ENCODE results near the gene SLC17A3. TPM values are rescaled to one million over a fixed set of nuclear protein-coding genes. Genes with fewer than 3 reads are reported as not detected.

SLC17A3 gene
- total and polyA plus RNA-seq, 7 experiments from 2014 or later, result 0.36 TPM; not detected in 6

GRCh38 chr6:25916330-25916729 lies 42.3 kb upstream of the SLC17A3 start:
- Mint-ChIP-seq H3K36me3 (peaks cover 0 to 18% (median 4%) of the 10 kb centered on the region in 5 donors), H3K4me1 (peaks cover 0 to 17% (median 0%) of the 10 kb centered on the region in 7 donors), H3K27ac (no peak overlapping the region), H3K9me3 (peaks cover 0 to 12% (median 0%) of the 10 kb centered on the region in 11 donors), H3K4me3 (no peak overlapping the region), H3K27me3 (peaks cover 0 to 5% (median 0%) of the 10 kb centered on the region in 5 donors)
- no peaks in the 10 kb centered on the region for H3K27me3 ChIP-seq (ENCODE audit: control insufficient read depth in 2 of 2, insufficient read depth in 2 of 2, low read length in 2 of 2)
- H3K4me1 ChIP-seq (ENCODE audit: control insufficient read depth in 2 of 2, insufficient read depth in 2 of 2, low read length in 2 of 2), result no peaks in the 10 kb centered on the region
- H3K9me3 ChIP-seq (ENCODE audit: control insufficient read depth in 2 of 3, low read length in 3 of 3), result no peaks in the 10 kb centered on the region
- no peaks in the 10 kb centered on the region for H3K36me3 ChIP-seq (ENCODE audit: control insufficient read depth in 2 of 3, insufficient read depth in 3 of 3, low read length in 3 of 3)
- ChIA-PET POLR2A (no interaction called here), CTCF (no interaction called here)
- H3K27ac ChIP-seq (ENCODE audit: low read depth, low read length), result no peak overlapping the region
- intact Hi-C loops (cut with micrococcal nuclease), result no loop called here
- no peak overlapping the region for H3K4me3 ChIP-seq (ENCODE audit: low read length)
- DNase-seq, result no peak
- ATAC-seq, result no peak

- ATAC-seq (no peak), DNase-seq (no peak)
- Mint-ChIP-seq H3K36me3 (peaks cover 0 to 18% (median 4%) of the 10 kb centered on the region in 5 donors), H3K4me3 (peak overlapping the region in 1 of 10 donors; percentile 1), H3K4me1 (peaks cover 0 to 17% (median 0%) of the 10 kb centered on the region in 7 donors), H3K27me3 (peaks cover 0 to 5% (median 0%) of the 10 kb centered on the region in 5 donors), H3K27ac (peak overlapping the region in 1 of 9 donors; percentile 47), H3K9me3 (peaks cover 0 to 12% (median 0%) of the 10 kb centered on the region in 11 donors)
- Histone ChIP-seq H3K4me3 (ENCODE audit: low read length) (no peak overlapping the region), H3K36me3 (ENCODE audit: control insufficient read depth in 2 of 3, insufficient read depth in 3 of 3, low read length in 3 of 3) (no peaks in the 10 kb centered on the region), H3K4me1 (ENCODE audit: control insufficient read depth in 2 of 2, insufficient read depth in 2 of 2, low read length in 2 of 2) (no peaks in the 10 kb centered on the region), H3K27ac (ENCODE audit: low read depth, low read length) (no peak overlapping the region), H3K27me3 (ENCODE audit: control insufficient read depth in 2 of 2, insufficient read depth in 2 of 2, low read length in 2 of 2) (no peaks in the 10 kb centered on the region), H3K9me3 (ENCODE audit: control insufficient read depth in 2 of 3, low read length in 3 of 3) (no peaks in the 10 kb centered on the region)
- POLR2A ChIA-PET, result interaction anchor here (0.6 kb wide), 1 partner anchor 58 kb away, joined by 3 read pairs; no protein-coding TSS in a partner anchor
- intact Hi-C loops (cut with micrococcal nuclease), result no loop called here
- CTCF ChIA-PET, result no interaction called here
Measured at GRCh38 chr6:25913741-25914140, 39.7 kb upstream of the SLC17A3 start.

DNA sequence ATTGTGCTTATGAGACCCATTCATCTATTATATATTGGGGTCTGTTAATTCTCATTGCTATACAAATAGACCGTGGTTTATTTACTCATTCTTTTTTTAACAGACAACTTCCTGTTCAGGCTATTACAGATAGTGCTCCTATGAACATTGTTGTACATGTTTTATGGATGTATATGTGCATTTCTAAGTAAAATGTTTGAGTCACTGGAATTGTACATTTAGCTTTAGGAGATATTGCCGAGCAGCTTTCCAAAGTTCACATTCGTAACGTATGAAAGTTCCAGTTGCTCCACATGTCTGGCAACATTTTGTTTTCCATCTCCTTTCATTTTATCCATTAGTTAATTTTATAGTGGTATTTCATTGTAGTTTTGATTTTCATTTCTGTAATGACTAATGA lies 37.3 kb upstream of the SLC17A3 start:
- Mint-ChIP-seq H3K36me3 (peaks cover 0 to 11% (median 4%) of the 10 kb centered on the region in 5 donors), H3K4me1 (peaks cover 0 to 15% (median 0%) of the 10 kb centered on the region in 7 donors), H3K9me3 (peaks cover 0 to 4% (median 0%) of the 10 kb centered on the region in 11 donors), H3K27ac (no peak overlapping the region), H3K27me3 (peaks cover 0 to 8% (median 4%) of the 10 kb centered on the region in 5 donors), H3K4me3 (no peak overlapping the region)
- ChIA-PET CTCF (no interaction called here), POLR2A (no interaction called here)
- no peaks in the 10 kb centered on the region for H3K27me3 ChIP-seq (ENCODE audit: control insufficient read depth in 2 of 2, insufficient read depth in 2 of 2, low read length in 2 of 2)
- H3K4me1 ChIP-seq (ENCODE audit: control insufficient read depth in 2 of 2, insufficient read depth in 2 of 2, low read length in 2 of 2), result no peaks in the 10 kb centered on the region
- intact Hi-C loops (cut with micrococcal nuclease), result no loop called here
- DNase-seq (no peak), ATAC-seq (no peak)
- H3K9me3 ChIP-seq (ENCODE audit: control insufficient read depth in 2 of 3, low read length in 3 of 3), result no peaks in the 10 kb centered on the region
- H3K4me3 ChIP-seq (ENCODE audit: low read length), result no peak overlapping the region
- H3K27ac ChIP-seq (ENCODE audit: low read depth, low read length), result no peak overlapping the region
- no peaks in the 10 kb centered on the region for H3K36me3 ChIP-seq (ENCODE audit: control insufficient read depth in 2 of 3, insufficient read depth in 3 of 3, low read length in 3 of 3)

DNA sequence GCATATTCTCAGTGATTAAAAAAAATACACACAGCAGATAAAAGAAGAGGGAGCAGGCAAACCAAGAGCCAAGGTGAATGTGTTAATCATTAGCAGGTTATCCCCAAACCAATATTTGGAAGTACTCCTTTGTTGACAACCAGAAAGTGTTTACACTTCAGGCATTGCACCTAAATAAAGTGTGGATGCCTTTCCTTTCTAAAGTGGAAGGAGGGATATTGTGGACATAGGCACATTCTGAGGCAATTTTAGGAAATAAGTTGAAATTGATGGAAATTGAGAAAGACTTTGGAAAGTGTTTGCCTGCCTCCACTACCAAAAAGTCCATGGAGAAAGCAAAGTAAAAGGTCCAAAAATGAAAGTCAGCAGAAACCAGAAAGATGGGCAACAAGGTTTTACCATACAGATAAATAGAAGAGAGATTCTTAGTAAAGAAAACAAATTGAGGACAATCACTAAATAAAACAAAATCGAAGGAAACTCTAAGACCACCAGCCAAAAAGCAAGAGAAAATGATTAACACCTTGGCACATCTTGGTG lies 33.5 kb upstream of the SLC17A3 start:
- no peaks in the 10 kb centered on the region for H3K9me3 Mint-ChIP-seq
- ATAC-seq, result no peak
- no peak overlapping the region for H3K27ac Mint-ChIP-seq
- Histone ChIP-seq H3K4me3 (ENCODE audit: low read length) (no peak overlapping the region), H3K27ac (ENCODE audit: low read depth, low read length) (no peak overlapping the region), H3K36me3 (ENCODE audit: control insufficient read depth in 2 of 3, insufficient read depth in 3 of 3, low read length in 3 of 3) (no peaks in the 10 kb centered on the region), H3K27me3 (ENCODE audit: control insufficient read depth in 2 of 2, insufficient read depth in 2 of 2, low read length in 2 of 2) (no peaks in the 10 kb centered on the region), H3K9me3 (ENCODE audit: control insufficient read depth in 2 of 3, low read length in 3 of 3) (no peaks in the 10 kb centered on the region), H3K4me1 (ENCODE audit: control insufficient read depth in 2 of 2, insufficient read depth in 2 of 2, low read length in 2 of 2) (no peaks in the 10 kb centered on the region)
- no peak for DNase-seq
- peaks cover 0 to 3% (median 0%) of the 10 kb centered on the region in 5 donors for H3K36me3 Mint-ChIP-seq
- CTCF ChIA-PET, result no interaction called here
- no peak overlapping the region for H3K4me3 Mint-ChIP-seq
- POLR2A ChIA-PET, result no interaction called here
- H3K4me1 Mint-ChIP-seq, result peaks cover 0 to 7% (median 0%) of the 10 kb centered on the region in 7 donors
- intact Hi-C loops (cut with micrococcal nuclease), result no loop called here
- H3K27me3 Mint-ChIP-seq, result peaks cover 0 to 16% (median 8%) of the 10 kb centered on the region in 5 donors

- CTCF ChIA-PET, result interaction anchor here (0.6 kb wide), 1 partner anchor 185 kb away, joined by 3 read pairs; no protein-coding TSS in a partner anchor
- DNase-seq, result no peak
- Mint-ChIP-seq H3K27me3 (peaks cover 0 to 16% (median 8%) of the 10 kb centered on the region in 5 donors), H3K4me3 (no peak overlapping the region), H3K4me1 (peaks cover 0 to 4% (median 0%) of the 10 kb centered on the region in 7 donors), H3K27ac (peak overlapping the region in 1 of 9 donors; percentile 86), H3K36me3 (no peaks in the 10 kb centered on the region), H3K9me3 (no peaks in the 10 kb centered on the region)
- no peak for ATAC-seq
- no peaks in the 10 kb centered on the region for H3K27me3 ChIP-seq (ENCODE audit: control insufficient read depth in 2 of 2, insufficient read depth in 2 of 2, low read length in 2 of 2)
- H3K27ac ChIP-seq (ENCODE audit: low read depth, low read length), result no peak overlapping the region
- H3K4me1 ChIP-seq (ENCODE audit: control insufficient read depth in 2 of 2, insufficient read depth in 2 of 2, low read length in 2 of 2), result no peaks in the 10 kb centered on the region
- H3K36me3 ChIP-seq (ENCODE audit: control insufficient read depth in 2 of 3, insufficient read depth in 3 of 3, low read length in 3 of 3), result no peaks in the 10 kb centered on the region
- intact Hi-C loops (cut with micrococcal nuclease), result no loop called here
- no peak overlapping the region for H3K4me3 ChIP-seq (ENCODE audit: low read length)
- no peaks in the 10 kb centered on the region for H3K9me3 ChIP-seq (ENCODE audit: control insufficient read depth in 2 of 3, low read length in 3 of 3)
- POLR2A ChIA-PET, result no interaction called here
Measured at GRCh38 chr6:25903467-25904099, 29.5 kb upstream of the SLC17A3 start.

- Histone ChIP-seq H3K4me1 (ENCODE audit: control insufficient read depth in 2 of 2, insufficient read depth in 2 of 2, low read length in 2 of 2) (no peaks in the 10 kb centered on the region), H3K27me3 (ENCODE audit: control insufficient read depth in 2 of 2, insufficient read depth in 2 of 2, low read length in 2 of 2) (no peaks in the 10 kb centered on the region), H3K27ac (ENCODE audit: low read depth, low read length) (no peak overlapping the region), H3K4me3 (ENCODE audit: low read length) (no peak overlapping the region), H3K36me3 (ENCODE audit: control insufficient read depth in 2 of 3, insufficient read depth in 3 of 3, low read length in 3 of 3) (no peaks in the 10 kb centered on the region), H3K9me3 (ENCODE audit: control insufficient read depth in 2 of 3, low read length in 3 of 3) (no peaks in the 10 kb centered on the region)
- POLR2A ChIA-PET, result no interaction called here
- Mint-ChIP-seq H3K9me3 (no peaks in the 10 kb centered on the region), H3K27me3 (peaks cover 0 to 16% (median 7%) of the 10 kb centered on the region in 5 donors), H3K4me1 (no peaks in the 10 kb centered on the region), H3K36me3 (no peaks in the 10 kb centered on the region), H3K27ac (no peak overlapping the region), H3K4me3 (no peak overlapping the region)
- DNase-seq (no peak), ATAC-seq (no peak)
- CTCF ChIA-PET, result interaction anchor here (0.8 kb wide), 1 partner anchor 636 kb away, joined by 3 read pairs; no protein-coding TSS in a partner anchor
- intact Hi-C loops (cut with micrococcal nuclease), result no loop called here
Measured at GRCh38 chr6:25902071-25902470, 28.0 kb upstream of the SLC17A3 start.

Measured in naive thymus-derived CD4-positive, alpha-beta T cell (primary cell).